Endometrial microvascular endothelial cells (primary cell): ENCODE results near the gene ASAP2. TPM values are rescaled to one million over a fixed set of nuclear protein-coding genes. Genes with fewer than 3 reads are reported as not detected.

Source experiments
- in situ Hi-C: cut with HindIII; loops from 2 replicates; pipeline ENCODE4 v1.10.0; 2017; ENCODE audit warnings: low sequenced_read_pairs, low pct_unique_long_range_greater_than_20kb; ENCODE audit errors: inconsistent ontology term
- total RNA-seq: library from RNA; depleted of rRNA; stranded (reverse); fragments of >200 nt; gene quantifications from one replicate; pipeline ENCODE4 v1.2.3, GENCODE V29; 2015; ENCODE audit errors: inconsistent ontology term

ASAP2 gene
- total RNA-seq, 1 donor from 2014 or later: 26.4 TPM

DNA sequence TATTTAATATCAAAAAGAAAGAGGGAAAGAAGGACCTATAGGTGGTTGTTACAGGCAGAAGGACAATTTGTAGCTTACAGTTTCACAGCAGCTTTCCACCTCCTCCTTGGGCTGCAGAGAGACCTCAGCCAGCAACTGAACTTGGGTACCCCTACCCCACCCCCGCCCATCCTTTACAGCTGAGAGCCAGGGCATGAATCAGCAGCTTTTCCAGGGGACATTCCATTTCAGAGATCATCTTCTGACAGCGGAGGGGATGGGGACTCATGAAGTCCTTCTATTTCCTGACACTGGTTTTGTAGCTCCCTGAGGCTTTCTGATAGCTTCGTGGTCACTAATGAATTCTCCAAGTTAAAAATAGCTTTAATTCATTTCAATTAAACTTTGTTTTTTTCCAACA, 120.4 kb downstream of the ASAP2 start:
- in situ Hi-C loops: no loop called here

DNA sequence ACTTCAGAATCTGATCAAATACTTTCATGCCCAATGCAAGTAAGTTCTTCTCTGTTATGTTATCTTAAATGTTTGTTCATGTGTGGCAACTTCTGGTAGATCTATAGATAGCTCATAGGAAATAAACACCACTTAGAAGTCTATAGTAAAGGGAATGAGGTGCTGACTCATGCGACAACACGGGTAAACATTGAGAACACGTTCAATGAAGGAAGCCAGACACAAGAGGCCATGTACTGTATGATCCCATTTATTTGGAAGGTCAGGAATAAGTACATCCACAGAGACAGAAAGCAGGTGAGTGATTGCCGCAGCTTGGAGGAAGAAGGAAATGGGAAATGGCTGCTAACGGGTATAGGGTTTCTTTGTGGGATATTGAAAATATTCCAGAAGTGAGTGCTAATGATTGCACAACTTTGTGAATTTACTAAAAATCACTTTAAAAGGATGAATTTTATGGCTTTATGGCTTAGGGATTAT, 121.3 kb downstream of the ASAP2 start:
- in situ Hi-C loops: no loop called here

DNA sequence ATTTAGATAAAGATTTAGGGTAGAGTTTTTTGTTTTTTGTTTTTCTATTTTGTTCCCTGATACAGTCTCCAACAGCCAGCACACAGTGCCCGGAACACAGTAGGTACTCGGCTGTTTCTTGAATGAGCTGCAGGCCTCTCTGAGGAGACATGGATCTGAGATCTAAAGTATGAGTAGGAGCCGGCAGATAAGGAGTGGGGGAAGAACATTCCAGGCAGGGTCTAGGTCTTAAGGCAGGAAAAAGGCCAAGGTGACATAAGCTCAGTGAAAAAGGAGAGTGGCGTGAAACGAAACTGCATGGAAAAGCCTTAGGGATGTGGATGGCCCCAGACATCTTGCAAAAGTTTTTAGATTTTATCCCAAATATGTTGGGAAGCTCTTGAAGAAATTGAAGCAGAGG, 122.3 kb downstream of the ASAP2 start:
- in situ Hi-C loops: no loop called here

DNA sequence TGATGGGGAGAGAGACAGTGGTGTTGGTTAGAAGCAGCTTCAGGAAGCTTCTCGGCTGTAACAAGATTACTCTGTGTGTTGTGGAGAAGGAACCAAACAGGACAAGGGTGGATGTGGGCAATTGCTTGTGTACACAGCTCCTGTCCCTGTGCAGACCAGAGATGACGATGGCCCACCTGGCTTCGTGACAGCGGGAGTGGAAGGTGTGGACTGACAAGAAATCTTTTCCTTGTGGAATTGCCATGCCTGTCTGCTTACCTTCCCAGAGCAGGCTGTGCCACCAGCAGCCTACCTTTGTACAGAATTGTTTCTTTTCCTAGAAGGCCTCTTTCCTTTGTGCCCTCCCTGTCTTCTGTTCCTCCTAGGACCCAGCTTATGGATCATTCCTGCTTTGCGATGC, 122.9 kb downstream of the ASAP2 start:
- in situ Hi-C loops: no loop called here

DNA sequence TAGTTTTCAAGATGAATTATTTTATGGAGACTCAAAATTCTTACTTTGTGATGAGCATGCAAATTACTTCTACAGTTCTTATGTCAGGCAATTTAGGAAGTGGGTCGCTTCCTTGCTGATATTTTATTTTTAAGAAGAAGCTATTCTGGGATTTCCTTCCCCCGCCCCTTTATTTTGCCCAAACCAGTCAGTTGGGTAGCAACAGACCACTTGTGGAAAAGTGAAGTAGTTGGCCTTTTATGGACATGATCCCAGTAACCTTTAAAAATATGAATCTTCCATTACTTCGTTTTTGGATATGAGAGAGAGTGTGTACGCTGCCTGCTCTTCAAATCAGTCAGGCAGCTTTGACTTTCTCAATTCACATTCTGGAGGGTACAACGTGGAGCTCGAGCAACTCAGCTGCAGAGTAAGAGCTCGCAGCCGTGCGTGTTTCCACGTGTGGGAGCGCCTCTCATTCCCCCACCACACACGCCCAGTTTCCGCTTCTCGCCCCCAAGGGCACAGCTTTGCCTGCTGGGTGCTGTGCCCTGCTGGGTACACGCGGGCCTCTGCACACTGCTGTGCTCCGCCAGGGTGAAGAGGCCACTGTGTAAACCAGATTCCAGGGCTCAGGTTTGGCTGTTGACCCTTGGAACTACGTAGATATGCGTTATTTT, 124.1 kb downstream of the ASAP2 start:
- in situ Hi-C loops: no loop called here

DNA sequence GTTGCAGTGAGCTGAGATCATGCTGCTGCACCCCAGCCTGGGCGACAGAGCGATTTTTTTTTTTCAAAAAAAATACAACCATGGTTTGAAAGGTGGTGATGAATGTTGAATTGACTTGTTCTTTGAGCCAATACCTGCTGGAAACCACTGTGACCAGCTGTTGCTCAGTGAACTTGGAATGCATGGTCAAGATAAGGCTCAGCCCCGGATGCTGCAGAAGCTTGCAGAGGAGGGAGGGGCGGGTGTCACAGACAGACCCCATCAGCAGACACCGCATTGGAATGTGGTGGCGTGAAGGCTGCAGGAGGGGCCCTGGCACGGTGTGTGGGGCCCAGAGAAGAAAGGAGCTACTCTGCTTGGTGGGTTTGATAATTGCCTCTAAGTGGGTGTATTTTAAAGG, 125.1 kb downstream of the ASAP2 start:
- in situ Hi-C loops: no loop called here

DNA sequence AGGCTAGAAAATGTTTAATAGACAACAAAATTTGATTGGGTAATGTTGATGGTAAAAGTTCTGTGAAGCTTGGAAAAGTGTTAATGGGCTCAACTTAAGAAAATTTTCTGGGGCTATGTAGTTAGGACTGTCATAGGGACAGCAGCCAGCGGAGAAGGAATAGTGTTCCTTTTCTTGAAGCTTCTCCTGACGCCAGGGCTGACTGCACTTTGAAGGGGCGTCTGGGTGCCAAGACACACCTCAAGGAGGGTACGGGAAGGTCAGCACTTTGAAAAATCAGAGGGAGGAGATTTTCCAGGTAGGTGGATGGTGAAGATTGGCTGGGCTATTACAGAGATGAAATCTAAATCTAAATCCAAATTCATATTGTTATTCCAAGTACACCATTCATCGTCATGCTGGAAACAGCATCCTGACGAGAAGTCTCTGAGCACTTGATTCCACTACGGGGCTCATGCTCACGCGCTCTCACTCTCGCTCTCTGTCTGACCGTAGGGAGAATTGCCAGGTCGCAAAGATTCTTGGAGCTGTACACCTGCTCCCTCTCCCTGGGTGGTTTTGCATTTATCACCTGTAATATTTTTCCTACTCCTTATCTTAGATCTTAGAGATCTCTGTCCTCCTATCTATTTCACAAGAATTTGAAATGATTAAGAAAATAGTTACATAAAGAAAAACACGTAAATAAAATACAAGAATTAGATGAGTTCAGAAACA, 125.7 kb downstream of the ASAP2 start:
- in situ Hi-C loops: no loop called here

DNA sequence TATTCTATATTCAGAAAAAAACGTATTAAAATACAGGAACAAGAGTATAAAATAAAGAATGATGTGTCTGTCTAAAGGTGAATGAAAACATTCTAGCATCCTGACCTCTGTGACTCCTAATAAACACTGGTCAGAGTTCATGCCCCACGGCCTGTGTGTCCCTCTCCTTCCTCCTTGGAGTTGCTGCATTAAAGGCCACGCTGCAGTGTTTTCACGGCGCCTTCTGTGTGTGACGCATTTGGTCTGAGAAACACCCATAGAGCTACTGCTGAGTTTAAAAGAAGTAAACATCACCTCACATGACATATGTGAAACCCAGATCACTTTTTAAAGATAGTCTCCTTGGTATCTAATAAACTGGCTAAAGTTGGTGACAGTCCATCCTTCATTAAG, 126.2 kb downstream of the ASAP2 start:
- in situ Hi-C loops: no loop called here

DNA sequence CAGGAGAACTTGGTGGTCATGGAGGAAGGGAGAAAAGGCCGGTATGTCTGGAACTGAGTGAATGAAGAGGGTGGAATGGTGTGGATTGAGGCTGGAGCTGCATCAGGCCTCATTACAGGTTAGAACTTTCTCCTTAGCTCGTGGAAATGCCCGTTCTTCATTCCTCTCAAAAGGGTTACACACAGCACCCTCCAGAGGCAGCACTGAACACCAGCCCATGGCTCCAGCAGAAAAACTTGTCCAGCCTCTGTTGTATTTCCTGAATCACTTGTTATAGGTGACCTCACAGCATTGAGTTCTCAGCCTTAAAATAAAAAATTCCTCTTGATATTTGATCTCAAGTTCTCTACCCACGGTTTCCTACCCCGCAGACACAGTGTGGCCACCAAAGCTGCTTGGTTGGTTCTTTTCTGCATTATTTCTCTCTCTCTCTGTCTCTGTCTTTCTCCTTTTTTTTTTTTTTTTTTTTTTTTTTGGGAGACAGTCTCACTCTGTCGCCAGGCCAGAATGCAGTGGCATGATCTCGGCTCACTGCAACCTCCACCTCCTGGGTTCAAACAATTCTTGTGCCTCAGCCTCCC, 127.1 kb downstream of the ASAP2 start:
- in situ Hi-C loops: no loop called here

DNA sequence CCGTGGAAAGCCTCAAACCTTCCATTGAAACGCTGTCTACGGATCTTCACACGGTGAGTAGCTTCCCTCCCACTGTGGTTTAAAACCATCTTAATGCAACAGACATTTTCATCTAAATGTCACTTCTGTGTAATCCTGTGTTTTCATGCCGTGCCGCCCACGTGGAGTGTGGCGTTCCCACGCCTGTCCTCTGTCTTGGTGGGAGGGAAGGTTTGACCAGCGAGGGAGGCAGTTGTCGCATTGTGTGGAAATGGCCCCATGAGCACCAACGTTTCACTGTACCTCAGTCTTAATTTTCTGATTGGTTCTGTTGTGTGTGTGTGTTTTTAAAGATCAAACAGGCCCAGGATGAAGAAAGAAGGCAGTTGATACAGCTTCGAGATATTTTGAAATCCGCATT, 128.1 kb downstream of the ASAP2 start:
- in situ Hi-C loops: no loop called here

DNA sequence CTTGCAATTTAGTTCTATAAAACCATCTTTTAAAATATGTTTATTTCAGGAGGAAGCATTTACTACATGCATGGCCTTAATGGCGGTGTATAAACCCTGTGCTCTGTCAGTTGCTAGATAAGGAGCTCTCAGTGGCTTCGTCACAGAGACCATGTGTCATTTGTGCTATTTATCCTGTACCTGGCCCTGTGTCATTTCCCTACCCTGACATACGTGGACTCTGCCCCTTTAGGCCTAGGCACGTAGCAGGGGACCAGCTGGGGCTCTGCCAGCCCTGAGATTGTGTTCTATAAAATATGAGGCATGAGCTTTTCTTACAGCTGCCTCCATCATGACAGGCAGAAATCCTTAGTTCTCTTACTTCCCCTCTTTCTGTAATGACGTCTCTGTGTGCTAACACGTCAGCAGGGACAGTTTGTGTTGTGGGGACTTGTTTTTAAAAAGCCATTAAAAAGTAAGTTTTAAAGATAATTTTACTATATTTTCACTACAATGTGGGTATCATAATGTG, 128.8 kb downstream of the ASAP2 start:
- in situ Hi-C loops: no loop called here

DNA sequence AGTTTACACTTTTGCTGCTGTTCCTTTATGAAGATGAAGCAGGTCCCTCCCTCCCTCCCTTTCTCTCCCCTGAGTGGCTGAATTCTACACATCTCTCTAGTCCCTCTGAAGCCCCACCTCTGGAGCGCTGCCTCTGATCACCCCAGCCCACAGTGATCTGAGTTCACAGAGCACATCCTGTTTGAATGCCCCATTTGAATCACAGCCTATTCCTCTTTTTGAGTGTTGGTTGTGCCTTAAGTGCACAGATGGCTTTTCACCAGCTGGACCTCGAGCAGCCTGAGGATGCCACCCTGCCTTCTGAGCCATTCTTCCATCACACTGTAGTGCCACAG, 129.6 kb downstream of the ASAP2 start:
- in situ Hi-C loops: no loop called here

DNA sequence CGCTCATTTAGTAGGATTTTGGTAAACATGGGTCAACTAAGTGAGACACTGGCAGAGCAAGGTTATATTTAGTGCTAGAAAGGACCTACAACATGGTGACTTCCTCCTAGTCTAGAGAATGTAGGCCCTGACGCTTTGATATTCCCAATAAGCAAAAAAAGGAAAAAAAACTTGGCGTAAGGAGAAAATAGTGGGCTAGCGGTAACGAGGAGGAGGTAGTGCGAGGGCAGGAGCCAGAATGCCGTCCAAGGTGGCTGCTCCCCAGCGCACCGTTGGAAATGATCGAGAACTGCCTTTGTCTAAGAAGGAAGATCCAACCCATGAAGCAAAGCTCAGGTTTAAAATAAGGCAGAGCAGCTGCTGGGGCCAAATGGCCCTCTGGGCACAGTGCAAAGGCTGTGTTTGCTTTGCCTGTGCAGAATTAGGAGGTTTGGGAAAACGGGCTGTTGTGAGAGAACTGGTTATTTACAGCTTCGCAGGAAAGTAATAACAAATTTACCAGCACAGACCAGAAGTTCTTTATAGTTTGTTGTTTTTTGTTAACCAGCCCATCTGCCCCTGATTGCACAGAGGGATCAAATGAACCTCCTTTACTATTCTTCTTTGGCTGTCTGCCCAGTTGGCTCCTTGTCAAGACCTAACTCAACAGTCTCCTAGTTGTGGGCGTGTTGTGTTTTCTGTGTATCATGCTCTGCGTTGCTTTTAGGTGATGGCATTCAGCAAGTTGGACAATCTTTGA, 130.1 kb downstream of the ASAP2 start:
- in situ Hi-C loops: no loop called here

DNA sequence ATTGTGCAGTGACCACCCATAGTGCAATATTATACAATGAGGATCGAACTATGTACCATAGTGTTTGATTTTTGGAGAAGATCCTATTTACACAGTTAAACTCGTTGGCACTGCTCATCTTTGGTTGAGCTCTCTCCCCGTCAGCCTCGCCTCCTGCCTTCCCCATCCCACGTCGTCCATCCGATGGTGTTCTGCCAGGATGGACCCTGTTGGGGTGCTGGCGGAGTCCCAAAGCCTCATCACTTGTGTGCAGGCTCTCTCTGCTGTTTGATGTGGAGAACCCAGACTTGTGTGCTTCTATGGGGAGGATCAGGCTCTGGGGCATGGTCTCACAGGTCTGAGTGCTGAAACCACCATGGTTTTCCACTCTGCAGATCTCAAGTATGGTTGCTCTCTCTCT, 131.3 kb downstream of the ASAP2 start:
- in situ Hi-C loops: no loop called here

DNA sequence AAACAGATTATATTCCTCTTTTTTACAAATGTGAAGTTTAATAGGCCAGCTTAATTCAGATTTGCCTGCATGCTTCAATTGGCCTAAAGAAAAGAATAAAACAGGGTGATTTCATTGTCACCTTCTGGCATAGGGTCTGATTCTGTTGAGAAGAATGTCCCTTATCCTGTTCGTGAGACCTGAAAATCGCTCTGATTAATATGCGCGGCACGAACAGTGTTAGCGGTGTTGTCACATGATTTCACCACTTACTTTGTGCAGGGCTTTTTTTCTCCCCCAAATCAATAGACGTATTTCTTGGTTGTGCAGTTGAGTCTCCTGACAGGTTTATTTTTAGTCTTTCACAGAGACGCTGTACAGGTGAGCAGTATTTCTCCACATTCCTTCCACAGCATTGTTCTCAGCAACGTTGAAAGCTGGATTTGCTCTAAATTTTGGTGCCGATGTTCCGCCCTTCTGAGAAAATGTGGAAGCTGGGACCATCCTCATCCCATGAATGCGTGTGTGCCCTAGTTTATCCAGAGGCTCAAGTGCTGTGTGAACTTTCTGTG, 134.8 kb downstream of the ASAP2 start:
- in situ Hi-C loops: no loop called here

DNA sequence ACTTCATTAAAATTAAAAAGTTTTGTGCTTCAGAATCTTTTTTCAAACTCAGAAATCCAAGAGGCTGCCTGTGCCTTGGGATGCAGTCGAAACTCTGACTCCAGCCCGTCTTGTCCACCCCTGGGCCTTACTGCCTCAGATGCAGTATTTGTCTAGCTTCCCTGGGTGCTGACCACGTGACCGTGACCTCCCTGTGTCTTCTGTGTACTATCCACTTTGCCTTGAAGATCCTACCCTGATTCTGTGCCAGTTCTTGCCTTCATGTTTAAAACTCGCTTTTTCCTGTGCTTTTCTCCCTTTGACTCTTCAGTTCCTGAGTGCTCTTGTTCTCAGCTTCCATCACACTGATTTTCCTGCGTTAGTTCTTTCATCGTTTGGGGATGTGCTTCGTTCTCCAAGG, 136.0 kb downstream of the ASAP2 start:
- in situ Hi-C loops: no loop called here

DNA sequence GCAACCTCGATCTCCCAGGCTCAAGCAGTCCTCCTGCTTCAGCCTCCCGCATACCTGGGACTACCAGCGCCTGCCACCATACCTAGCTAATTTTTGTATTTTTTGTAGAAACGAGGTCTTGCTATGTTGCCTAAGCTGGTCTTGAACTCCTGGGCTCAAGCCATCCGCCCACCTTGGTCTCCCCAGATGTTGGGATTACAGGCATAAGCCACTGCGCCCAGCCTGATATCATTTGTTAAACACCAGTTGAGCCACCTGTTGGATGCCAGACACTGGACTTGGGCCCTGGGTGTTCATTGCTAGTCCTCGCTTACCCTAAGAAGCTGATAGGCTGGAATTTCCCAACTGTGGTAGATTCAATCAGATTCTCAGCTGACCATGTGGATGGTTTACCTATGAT, 136.9 kb downstream of the ASAP2 start:
- in situ Hi-C loops: no loop called here

DNA sequence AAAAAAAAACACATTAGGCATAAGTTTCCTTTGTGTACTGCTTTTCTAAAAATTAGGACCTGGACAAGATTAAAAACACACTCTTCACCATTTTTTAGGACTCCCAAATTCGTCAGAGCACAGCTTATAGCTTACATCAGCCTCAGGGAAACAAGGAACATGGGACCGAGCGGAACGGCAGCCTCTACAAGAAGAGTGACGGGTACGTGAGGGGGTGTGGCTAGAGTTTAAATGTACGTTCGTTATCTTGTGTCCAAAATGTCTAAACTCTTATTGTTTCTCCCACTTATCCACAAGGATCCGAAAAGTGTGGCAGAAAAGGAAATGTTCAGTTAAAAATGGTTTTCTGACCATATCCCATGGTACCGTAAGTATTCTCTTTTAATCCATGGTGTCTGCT, 137.8 kb downstream of the ASAP2 start:
- in situ Hi-C loops: no loop called here

DNA sequence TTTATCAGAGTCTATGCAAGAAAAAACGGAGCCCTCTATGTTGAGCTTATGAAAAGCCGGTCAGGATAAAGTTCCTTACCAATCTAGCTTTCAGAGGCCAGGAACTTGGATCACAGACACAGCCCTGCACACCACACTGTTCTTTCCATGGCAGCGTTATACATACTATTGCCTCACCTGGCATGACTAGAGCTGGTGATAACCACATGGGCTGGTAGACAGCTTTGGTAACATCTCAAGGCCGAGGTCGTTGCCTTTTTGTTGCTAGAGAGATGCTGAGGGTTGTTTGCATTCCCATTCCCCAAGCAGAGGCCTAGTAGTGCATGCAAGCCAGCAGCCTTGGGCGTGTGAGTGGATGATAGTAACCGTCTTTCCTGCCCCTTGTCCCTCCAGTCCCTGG, 138.7 kb downstream of the ASAP2 start:
- in situ Hi-C loops: no loop called here
